ENCODE data around the gene NYAP2.

The NYAP2 gene

DNA sequence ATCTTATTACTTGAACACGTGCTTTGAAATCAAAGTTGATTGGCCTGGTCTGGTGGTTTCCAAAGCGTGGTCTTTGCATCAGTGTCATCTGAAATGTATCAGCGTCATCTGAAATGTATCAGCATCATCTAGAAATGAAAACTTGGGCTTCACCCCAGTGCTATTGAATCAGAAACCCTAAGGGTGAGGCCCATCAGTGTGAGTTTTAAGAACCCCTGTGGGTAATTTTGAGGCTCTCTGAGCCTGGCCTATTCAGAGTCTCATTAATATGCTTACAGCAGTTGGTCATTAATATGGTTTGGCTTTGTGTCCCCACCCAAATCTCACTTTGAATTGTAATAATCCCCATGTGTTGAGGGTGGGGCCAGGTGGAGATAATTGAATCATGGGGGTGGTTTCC lies 85.2 kb downstream of the NYAP2 start:
- no peak for DNase-seq (ENCODE audit: low read depth in 2 of 2)

DNA sequence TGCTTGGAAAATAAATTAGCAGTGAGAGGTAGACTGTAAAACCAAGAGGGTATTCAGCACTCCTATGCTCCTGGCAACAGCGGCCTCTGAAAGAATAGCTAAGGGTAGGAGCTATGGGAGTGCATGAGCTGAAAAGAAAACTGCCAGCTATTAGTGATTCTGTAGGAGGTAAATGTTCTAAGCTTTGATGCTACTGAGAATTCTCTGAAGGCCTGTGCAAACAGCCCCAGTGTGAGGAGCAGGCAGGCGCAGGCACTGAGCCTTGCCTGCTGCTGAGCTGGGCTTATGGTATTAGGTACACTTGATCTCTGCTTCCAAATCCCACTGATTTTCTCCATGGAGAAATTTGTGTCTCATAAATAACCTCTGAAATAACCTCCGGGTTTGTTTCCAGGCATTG lies 86.7 kb downstream of the NYAP2 start:
- no peak for DNase-seq (ENCODE audit: low read depth in 2 of 2)

DNA sequence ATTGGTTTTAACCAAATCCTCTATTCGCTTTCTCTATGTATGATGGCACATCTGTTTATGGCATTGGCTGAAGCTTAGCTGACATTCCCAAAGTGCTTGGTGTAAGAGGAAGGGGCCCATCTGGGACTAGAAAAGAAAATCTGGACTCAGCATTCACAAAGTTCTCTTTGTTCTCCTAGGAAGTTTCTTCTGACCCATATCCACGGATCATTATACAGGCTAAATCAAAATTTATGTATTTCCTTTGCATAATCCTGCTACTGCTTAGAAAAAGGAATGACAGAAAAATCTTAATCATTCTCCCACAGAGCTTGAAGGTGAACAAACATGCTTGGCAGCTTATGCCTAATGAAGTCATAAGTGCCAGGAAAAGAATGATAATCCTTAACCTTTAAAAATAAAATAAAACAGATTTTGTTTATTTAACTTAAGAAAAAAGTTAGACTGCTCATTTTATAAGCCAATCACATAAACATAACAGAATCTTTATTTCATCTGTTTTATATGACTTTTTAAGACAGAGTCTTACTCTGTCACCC lies 88.4 kb downstream of the NYAP2 start:
- no peak for DNase-seq (ENCODE audit: low read depth in 2 of 2)

DNA sequence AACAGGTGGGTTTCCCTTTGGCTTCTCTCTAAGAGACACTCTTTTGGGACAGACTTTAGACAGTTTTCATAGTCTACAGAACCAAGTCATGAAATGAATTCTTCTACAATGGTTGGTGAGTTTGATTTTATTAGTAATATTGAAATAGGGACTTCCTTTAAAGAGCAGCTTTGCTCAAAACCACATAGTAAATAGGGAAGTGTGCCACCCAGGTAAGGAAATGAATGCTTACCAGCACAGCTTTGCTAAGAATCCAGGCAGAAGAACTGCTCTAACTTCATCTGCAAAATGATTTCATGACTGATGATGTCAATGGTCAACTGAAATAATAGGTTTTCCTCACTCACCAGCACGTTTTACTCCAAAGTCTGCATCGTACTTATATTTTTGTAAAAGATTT lies 89.2 kb downstream of the NYAP2 start:
- no peak for DNase-seq (ENCODE audit: low read depth in 2 of 2)

DNA sequence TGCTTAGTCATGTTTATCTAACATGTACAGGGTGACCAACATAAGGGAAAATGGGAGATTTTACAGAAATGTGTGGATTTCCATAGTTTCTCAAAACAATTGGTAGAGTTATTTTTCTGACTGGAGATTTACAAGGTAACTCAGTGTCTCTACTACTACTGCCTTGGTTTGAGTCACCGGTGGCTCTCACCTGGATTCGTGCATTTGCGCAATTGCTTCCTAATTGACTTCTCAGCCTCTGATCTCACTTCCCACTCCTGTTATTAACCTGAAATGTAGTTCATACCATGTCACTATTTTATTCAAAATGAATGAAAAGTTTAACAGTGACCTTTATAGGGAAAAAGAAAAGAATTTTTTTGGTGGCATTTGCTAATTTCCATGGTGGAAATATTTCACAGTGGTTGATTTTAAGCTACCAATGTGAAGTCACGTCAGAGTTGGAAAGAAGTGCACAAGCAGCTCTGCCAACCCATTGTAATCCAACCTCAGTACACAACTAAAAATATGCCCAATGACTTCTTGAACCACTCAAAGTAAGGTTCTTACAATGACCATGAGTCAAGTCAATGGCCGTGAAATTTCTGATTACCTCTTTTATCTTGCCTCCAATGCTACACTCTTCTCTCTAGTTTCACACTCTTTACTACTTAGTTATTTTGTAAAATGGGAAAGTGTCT lies 94.0 kb downstream of the NYAP2 start:
- no peak for DNase-seq (ENCODE audit: low read depth in 2 of 2)

DNA sequence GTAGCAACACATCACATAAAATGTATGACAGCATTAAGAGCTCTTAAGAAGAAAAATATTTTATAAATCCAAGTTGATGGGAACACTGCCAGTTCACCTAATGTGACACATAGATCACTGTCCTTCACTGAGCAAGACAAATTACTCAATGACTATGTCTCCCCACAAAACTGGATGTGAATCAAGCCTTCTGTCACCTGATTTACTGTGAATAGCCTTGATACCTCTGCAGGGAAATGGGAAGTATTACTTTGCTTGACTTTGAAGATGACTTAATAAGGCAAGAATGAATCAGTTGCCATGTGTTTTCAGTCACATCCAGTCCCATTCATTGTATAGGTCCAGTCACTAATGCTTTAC lies 94.6 kb downstream of the NYAP2 start:
- no peak for DNase-seq (ENCODE audit: low read depth in 2 of 2)

DNA sequence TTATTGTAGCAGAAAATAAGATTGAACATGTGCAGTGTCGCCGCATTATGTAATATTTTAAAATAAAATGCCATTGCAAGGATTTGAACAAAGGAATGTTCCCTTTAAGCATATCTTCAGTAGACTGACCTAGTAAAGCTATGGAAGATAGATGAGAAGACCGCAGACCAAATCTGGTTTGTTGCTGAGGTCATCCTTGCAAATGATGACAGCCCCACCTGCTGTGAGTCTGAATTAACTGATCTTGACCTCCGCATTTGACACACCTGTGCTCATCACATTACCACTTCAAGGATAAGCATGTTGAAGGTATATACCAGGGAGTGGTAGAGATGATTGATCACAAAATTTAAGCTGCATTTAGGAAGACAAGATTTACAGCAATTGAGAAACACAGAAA lies 96.2 kb downstream of the NYAP2 start:
- DNase-seq (ENCODE audit: low read depth in 2 of 2): no peak

DNA sequence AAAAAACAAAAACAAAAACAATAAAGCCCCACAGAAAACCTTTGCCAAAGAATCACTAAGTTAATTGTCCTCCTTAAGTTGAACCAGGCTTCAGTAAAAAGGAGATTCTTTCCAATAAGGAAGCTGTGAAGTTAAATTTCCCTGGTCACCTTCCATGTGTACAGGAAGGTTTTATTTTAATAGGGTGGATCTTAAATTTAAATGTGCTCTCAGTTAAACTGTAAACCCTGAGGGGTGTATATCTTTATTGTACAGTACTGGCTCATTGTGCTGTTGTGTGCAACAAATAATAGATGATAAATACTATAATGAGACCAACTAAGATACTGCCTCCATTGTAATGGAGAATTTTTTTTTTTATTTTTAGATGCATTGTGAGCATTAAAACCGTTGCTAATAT lies 97.1 kb downstream of the NYAP2 start:
- no peak for DNase-seq (ENCODE audit: low read depth in 2 of 2)

DNA sequence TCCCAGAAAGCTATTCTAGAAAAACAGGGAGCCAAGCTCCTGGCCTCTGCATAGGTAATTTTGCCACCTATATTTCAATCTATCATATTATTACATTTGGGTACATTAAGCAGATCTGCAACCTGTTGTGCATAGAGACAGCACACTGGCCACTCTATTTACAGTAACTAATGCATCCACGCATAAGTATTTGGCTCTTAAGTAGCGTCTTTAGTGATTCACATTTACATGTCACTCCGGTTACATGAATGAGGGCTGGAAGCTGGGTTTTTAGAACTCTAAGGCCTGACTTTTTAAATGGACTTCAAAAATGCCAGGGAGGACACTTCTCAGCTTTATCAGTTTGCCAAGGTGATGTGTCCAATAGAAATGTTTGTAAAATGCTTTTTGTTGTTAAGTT lies 97.7 kb downstream of the NYAP2 start:
- no peak for DNase-seq (ENCODE audit: low read depth in 2 of 2)

DNA sequence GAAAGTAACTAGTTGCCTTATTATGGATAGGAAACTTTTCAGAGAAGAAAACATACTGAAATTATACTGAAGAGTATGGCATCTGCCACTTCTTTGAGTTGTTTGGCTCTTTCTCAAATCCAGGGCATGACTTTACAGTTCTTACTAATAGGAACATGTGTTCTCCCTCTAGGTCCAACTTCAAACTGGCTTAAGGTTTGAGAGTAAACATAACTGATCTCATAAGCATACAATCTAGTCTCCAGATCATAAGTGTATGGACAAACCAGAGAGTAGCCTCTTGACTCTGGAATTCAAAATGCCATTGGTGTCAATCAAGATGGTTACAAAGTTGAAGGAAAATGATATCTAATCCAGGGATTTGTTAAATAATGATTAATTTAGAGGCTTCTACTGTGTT lies 101.5 kb downstream of the NYAP2 start:
- no peak for DNase-seq (ENCODE audit: low read depth in 2 of 2)

DNA sequence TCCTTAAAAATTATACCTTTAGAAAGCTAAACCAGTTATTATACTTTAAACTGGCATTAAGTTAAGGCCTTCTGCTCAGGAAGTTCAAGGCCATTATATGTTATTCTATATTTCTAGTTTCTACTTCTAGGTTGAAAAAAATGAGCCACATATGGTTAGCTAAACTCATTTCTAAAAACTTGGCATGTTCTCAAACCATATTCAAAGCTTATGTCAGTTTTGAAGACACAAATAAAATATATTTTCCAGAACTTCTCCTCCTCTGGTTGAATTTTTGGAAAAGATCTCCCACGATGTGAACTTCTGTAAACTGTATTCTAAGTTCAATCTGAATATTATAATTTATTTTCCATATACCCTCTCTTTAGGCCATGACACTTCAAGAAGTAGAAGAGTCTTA lies 103.5 kb downstream of the NYAP2 start:
- DNase-seq (ENCODE audit: low read depth in 2 of 2): no peak

DNA sequence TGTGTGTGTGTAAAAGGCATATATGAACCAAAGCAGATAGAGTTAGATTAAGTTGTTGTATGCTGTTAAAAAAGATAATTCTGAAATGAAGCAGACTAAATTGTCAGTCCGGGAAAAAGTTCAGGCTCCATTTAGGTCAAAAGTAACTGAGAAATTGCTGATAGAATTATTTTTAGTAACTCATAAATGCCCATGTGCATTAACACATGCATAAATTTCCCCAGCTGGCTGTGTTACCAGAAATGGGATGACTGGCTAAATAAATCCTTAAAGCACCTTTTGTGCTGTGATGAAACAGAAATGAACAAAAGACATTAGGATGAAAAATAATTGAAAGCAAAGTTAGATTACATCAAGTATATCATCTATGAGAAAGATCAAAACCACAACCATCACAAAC lies 111.3 kb downstream of the NYAP2 start:
- DNase-seq (ENCODE audit: low read depth in 2 of 2): no peak

DNA sequence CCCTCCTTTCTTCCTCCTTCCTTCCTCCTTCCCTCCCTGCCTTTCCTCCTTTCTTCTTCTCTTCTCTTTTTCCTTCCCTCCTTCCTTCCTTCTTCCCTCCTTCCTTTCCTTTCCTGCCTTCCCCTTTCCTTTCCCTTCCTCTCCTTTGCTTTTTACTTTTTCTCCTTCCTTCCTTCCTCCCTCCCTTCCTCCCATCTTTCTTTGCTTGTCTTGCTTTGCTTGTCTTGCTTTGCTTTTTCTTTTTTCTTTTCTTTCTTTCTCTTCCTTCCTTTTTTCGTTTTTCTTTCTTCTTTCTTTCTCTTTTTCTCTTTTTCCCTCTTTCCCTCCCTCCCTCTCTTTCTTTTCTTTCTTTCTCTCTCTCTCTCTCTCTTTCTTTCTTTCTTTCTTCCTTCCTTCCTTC lies 113.0 kb downstream of the NYAP2 start:
- DNase-seq (ENCODE audit: low read depth in 2 of 2): no peak

DNA sequence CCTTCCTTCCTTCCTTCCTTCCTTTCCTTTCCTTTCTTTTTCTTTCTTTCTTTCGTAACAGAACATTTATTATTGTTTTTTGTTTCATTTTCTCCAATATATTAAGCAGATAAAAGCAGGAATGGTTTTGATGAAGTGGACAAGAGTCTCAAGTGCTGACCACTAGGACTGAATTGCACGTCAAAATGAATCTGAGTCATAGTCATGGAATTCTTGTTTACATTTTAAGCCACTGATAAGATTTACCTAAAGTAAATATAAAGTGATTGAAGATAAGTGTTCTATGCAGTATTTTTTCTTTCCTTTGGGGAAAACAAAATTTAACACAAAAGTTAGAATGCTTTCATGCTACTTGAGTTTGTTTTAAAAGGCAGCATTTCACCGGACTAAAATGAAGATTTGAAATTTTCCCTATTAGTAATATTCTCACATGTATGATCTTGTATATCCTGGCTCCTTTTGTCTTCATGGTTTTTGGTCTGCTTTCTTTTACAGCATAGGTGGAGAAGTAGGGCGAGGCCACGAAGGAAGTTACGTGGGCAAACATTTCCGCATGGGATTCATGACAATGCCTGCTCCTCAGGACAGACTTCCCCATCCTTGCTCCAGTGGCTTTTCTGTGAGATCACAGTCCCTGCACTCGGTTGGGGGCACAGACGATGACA lies 113.5 kb downstream of the NYAP2 start:
- no peak for DNase-seq (ENCODE audit: low read depth in 2 of 2)

DNA sequence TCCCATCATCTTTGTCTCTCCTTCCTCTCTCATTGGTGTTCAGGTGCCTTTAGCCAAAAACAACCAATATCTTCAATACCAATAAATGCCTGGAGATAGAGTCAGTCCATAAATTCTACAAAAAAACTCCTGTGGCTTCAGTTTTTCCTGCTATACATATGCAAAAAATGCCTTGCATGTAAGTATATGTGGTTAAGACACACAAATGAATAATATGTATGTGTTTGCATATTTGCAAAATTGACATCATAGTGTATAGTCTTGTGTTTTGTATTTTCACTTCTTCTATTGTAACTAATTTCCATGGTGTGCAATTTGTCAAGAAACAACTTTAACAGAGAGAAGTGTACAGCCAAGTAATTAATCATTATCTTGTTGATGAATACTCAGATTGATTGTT lies 115.5 kb downstream of the NYAP2 start:
- no peak for DNase-seq (ENCODE audit: low read depth in 2 of 2)

DNA sequence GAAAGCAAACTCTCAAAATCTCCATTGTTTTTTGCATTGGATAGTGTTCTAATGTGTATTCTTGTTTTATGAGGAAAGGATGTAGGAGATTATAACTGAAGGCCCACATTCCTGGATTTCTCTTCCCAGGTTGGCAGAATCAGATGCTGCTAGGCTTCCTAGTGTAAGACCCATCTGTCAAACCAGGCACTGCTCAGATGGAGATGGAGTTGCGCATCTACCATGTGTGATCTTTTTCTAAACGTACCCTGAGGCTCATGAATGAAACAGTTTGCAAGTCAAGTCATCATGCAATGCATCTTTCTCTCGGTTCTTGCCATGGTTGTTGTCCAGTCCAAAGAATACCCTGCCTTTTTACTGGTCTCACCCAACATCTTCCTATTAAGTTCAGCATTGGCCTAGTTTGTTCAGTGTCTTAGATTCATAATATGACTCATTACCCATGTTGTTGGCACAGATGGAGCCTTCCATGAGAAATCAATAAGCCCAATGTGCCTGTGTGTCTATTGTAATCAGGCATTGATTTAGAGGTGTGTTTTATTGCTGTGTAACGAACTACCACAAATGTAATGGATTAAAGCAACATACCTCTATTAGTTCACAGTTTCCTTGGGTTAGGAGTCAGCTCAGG lies 127.4 kb downstream of the NYAP2 start:
- DNase-seq (ENCODE audit: low read depth in 2 of 2): no peak

DNA sequence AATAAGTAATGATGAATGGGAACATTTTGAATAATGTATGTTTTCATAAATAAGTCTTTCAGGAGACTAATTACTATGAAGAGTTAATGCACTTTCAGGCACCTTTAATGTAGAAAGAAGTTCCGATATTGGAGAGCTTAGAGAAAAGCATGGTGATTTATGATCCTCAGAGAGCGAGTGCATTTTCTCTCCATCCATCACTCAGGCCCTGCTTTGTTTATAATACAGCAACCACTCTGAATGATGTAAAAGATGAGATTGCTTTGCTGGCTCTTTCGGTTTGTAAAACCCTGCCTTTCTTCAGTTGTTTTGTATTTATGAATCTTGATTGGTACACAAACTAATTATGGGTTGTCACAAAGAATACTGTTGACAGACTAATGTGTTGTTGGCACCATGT lies 132.0 kb downstream of the NYAP2 start:
- no peak for DNase-seq (ENCODE audit: low read depth in 2 of 2)

DNA sequence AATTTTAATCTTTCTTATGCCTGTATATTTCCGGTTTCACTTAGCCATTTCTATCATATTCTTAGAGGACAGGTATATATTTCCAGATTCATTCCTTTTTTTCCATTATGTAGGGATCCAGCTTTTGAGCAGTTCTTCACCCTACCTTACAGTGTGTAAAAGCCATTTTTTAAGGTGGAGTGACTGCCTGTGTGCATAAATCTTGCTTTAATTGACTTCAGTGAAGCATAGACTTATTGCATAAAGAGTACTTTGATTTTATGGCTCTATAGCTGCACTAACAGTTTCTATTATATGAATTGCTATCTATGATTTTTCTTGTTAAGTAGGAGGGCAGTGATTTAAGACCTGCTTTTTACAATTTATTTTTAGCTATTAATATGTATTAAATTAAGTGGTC lies 132.6 kb downstream of the NYAP2 start:
- no peak for DNase-seq (ENCODE audit: low read depth in 2 of 2)

DNA sequence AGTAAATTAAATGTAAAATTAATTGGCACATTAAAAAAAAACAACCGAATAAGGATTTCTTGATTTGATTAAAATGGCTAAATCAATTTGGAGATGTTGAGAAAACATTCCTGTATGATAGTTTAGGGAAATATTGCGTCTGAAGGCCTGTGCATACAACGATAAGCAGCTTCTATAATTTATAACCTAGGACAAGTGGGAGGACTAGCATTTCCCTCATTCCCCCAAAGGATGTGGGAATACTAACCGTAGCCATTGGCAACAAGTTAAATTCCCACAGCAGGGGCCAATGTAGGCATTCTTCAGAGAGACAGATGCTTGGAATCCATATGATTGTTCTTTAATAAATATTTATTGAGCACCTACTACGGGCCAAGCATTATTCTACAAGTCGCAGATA lies 134.5 kb downstream of the NYAP2 start:
- no peak for DNase-seq (ENCODE audit: low read depth in 2 of 2)

DNA sequence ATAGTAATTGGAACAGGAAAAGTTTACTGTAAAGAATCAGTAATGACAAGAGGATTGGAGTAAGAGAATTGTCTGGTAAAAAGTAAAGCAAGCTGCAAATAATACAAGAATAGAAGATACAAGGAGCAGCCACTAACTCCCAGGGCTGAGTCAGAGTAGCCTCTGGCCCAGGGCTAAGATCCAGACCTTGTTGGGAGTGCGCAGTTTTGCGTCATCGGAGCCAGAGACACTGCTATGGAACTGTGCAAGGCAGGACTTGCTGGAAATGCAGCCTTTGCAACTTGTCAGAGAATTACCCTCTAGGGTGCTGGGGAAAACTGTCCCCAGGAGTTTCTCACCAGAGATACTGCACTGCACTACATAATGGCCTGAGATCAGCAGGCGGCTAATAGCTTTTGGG lies 135.2 kb downstream of the NYAP2 start:
- no peak for DNase-seq (ENCODE audit: low read depth in 2 of 2)

DNA sequence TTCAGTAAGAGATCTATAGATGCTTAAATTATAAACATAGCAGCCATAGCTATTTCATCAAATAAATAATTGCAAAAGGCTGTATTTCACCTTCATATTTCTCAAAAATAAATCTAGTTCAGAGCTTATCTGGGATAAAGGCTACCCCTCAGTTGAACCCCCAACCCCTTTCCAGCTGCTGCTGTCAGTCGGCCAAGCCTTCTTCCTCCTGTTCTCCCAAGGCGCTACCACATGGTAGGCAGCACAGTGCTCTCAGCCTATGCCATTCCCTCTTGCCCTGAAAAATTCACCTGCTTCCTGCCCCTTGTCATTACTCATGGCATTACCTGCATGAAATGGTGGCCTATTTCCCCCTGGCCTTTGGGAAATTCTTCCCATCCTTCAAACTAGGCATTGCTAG lies 136.5 kb downstream of the NYAP2 start:
- DNase-seq (ENCODE audit: low read depth in 2 of 2): no peak

DNA sequence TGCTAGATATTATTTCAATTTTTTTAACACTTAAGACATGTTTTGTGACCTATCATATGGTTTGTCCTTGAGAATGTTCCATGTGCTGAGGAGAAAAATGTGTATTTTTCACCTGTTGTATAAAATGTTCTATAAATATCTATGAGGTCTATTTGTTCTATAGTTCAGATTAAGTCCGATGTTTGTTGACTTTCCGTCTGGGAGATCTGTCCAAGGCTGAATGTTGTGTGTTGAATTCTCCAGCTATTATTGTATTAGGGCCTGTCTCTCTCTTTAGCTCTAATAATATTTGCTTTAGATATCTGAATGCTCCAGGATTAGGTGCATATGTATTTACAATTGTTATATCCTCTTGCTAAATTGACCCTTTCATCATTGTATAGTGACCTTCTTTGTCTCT lies 144.1 kb downstream of the NYAP2 start:
- DNase-seq (ENCODE audit: low read depth in 2 of 2): no peak

DNA sequence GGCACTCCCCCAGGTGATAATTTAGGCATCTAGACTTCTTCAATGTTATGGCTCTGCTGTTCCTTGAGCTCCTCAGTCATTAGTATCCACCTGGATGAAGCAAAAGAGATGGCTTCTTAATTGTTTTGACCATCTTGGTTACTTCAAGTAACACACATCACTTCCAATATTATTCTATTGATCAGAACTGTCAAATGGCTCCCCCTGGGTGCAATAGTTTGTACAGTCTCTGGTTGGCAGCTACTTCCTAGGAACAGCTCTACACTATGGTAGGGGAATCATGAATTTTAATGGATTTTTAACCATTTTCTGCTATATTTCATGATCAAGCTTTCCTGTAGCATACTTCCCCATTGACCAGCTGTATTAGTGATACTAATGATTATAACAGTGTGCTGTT lies 157.0 kb downstream of the NYAP2 start:
- DNase-seq (ENCODE audit: low read depth in 2 of 2): no peak
